Gastroesophageal sphincter (tissue), 4 donors: ENCODE data around the gene TRNP1. TPM values are rescaled to one million over a fixed set of nuclear protein-coding genes. Genes with fewer than 3 reads are reported as not detected.

Experiments
- ATAC-seq: fragments of 150-250 bp; one replicate; pipeline ENCODE4 v1.9.1; 2016; ENCODE audit warnings: mild to moderate bottlenecking, moderate library complexity
- H3K27ac ChIP-seq, 4 donors: fragments of 200-600 bp; sonication (generic) in 3 of 4; 1 replicate in 3 of 4; 2 replicates in 1 of 4; pipeline ENCODE4 v1.5.1; 2016 to 2019
- H3K27me3 ChIP-seq: fragments of 200-600 bp; sonication (generic); one replicate; pipeline ENCODE4 v1.5.1; 2019
- H3K36me3 ChIP-seq, 2 donors: fragments of 200-600 bp; sonication (generic); one replicate each; pipeline ENCODE4 v1.5.1; 2019; ENCODE audit warnings: control low read depth in 1 of 2
- H3K4me1 ChIP-seq, 3 donors: fragments of 200-600 bp; sonication (generic); 1 replicate in 2 of 3; 2 replicates in 1 of 3; pipeline ENCODE4 v1.5.1; 2016 to 2019; ENCODE audit warnings: control low read depth in 2 of 3
- H3K4me3 ChIP-seq, 2 donors: fragments of 200-600 bp; sonication (generic); one replicate each; pipeline ENCODE4 v1.5.1; 2019; ENCODE audit warnings: mild to moderate bottlenecking in 1 of 2, moderate library complexity in 1 of 2
- H3K9me3 ChIP-seq, 3 donors: fragments of 200-600 bp; sonication (generic); one replicate each; pipeline ENCODE4 v1.5.1; 2017 to 2019; ENCODE audit warnings: control low read depth in 2 of 3
- EP300 ChIP-seq: sonication (generic); formaldehyde crosslinking; IDR thresholded peaks from one replicate; pipeline ENCODE4 v1.6.1; 2017; ENCODE audit warnings: antibody characterized with exemption, mild to moderate bottlenecking
- POLR2A ChIP-seq, 2 donors: fragments of 450-650 bp; IDR thresholded peaks; one replicate each; pipeline ENCODE4 v1.6.1; 2017; ENCODE audit warnings: antibody characterized with exemption in 2 of 2, mild to moderate bottlenecking in 2 of 2, moderate library complexity in 1 of 2
- POLR2AphosphoS5 ChIP-seq: sonication (generic); formaldehyde crosslinking; IDR thresholded peaks from one replicate; pipeline ENCODE4 v1.6.1; 2017; ENCODE audit warnings: antibody characterized with exemption
- WGBS, 2 donors: methylation state at CpG; one replicate each; pipeline ENCODE4 v1.1.5; 2018; ENCODE audit warnings: low coverage in 1 of 2; 5-methylcytosine and 5-hydroxymethylcytosine counted together
- total RNA-seq, 4 donors: library from RNA; depleted of rRNA; stranded (reverse); fragments of >200 nt; gene quantifications; one replicate each; pipeline ENCODE4 v1.1.0, GENCODE V29; 2016
- TF ChIP-seq, protein P1 (sequence below), 4 experiments: fragments of 200-600 bp in 2 of 4; fragments of 450-650 bp in 2 of 4; sonication (generic) in 1 of 4; IDR thresholded peaks; one replicate each; pipeline ENCODE4 v1.5.1; 2017 to 2019; ENCODE audit warnings: antibody characterized with exemption in 4 of 4, mild to moderate bottlenecking in 2 of 4, moderate library complexity in 2 of 4

TRNP1 gene
- total RNA-seq, 4 donors from 2014 or later: 15.9 to 48.4 (median 38.8) TPM

DNA sequence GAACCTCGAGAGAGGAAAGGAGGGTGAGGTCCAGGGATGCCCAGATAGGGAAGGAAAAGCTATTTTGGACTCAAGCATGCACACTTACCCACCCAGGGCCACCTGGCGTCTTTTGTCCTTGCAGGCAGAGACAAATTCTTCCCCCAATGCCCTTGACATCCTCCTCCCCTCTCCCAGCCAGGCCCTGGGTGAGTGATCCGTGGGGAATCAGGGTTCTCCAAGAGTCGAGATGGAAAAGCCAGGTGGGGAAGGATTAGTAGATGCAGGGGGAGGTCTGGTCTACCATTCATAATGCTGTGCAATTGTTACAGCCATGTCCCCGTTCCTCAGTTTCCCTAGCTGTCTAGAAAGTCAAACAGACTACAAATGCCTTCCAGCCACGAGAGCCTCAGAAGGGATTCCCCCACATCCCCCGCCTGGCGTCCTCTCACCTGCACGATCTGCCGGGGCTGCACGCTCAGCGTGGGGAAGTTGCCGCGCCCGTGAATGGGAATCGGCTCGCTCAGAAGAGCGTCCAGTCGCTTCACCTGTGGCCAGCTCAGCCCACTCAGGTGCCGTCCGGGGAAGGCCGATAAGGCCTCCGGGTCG lies 18.6 kb downstream of the TRNP1 start:
- 16% methylated on average over 2 to 4 of the region's 24 CpGs for WGBS, 2 donors
- Histone ChIP-seq H3K27ac (peak overlapping the region; percentile 93 to 95 (median 94)), H3K4me1 (peaks cover 0 to 51% (median 6%) of the 10 kb centered on the region in 3 donors)

DNA sequence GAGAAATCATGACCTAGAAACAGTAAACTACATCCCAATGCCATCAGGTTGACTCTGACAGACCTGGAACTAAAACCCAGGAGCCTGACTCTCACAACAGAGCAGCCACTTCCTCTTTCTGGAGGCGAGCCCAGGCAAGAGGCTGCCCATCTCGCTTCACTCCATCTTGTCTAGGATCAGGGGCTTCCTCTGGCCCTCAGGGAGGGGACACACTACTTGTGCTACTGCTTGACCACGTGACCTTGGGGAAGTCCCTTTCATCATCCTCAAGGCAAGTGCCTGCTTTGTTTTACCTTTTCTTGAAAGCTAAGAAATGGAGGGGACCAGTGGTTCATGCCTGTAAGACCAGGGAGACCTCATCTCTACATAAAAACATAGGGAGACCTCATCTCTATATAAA lies 21.8 kb downstream of the TRNP1 start:
- Histone ChIP-seq H3K9me3 (no peaks in the 10 kb centered on the region), H3K36me3 (no peaks in the 10 kb centered on the region), H3K4me3 (no peak overlapping the region), H3K27me3 (no peaks in the 10 kb centered on the region), H3K27ac (no peak overlapping the region), H3K4me1 (peaks cover 0 to 19% (median 0%) of the 10 kb centered on the region in 3 donors)
- no peak for ATAC-seq
- WGBS, 2 donors: 91% methylated on average over 1 of the region's 3 CpGs; no CpG with 5 or more reads in 1 of the 2 donors
- TF ChIP-seq EP300: no peak
- TF ChIP-seq, protein P1, sequence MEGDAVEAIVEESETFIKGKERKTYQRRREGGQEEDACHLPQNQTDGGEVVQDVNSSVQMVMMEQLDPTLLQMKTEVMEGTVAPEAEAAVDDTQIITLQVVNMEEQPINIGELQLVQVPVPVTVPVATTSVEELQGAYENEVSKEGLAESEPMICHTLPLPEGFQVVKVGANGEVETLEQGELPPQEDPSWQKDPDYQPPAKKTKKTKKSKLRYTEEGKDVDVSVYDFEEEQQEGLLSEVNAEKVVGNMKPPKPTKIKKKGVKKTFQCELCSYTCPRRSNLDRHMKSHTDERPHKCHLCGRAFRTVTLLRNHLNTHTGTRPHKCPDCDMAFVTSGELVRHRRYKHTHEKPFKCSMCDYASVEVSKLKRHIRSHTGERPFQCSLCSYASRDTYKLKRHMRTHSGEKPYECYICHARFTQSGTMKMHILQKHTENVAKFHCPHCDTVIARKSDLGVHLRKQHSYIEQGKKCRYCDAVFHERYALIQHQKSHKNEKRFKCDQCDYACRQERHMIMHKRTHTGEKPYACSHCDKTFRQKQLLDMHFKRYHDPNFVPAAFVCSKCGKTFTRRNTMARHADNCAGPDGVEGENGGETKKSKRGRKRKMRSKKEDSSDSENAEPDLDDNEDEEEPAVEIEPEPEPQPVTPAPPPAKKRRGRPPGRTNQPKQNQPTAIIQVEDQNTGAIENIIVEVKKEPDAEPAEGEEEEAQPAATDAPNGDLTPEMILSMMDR (IDR thresholded peaks at IDR 0.05): no peak
- TF ChIP-seq POLR2A (IDR thresholded peaks at IDR 0.05): no peak
- no peak for TF ChIP-seq POLR2AphosphoS5

More for the DNA sequence above, 18.6 kb downstream of the TRNP1 start:
- H3K9me3 ChIP-seq: no peaks in the 10 kb centered on the region
- no peaks in the 10 kb centered on the region for H3K36me3 ChIP-seq
- no peaks in the 10 kb centered on the region for H3K27me3 ChIP-seq
- TF ChIP-seq POLR2A (IDR thresholded peaks at IDR 0.05) (no peak), POLR2AphosphoS5 (no peak), EP300 (no peak)
- TF ChIP-seq, protein P1 (IDR thresholded peaks at IDR 0.05): no peak
- peak overlapping the region; percentile 68 to 86 for H3K4me3 ChIP-seq
- no peak for ATAC-seq

DNA sequence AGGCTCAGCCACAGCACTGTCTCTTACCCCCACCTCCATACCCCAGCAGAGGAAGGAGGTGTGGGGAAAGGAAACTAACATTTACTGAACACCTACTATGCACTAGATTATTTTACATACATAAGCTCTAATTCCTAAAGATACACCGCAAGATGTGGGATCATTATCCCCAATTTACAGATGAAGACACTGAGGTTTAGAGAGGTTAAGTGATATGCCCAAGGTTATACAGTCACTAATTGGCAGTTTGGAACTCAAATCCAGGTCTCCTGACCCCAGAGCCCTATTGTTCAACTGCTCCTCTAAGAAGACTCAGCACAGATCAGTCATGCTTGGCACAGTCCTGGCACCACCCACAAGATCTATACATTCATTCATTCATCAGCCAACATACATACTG lies 22.9 kb downstream of the TRNP1 start:
- Histone ChIP-seq H3K36me3 (no peaks in the 10 kb centered on the region), H3K9me3 (no peaks in the 10 kb centered on the region), H3K4me1 (peaks cover 0 to 8% (median 0%) of the 10 kb centered on the region in 3 donors), H3K27ac (no peak overlapping the region), H3K4me3 (no peak overlapping the region), H3K27me3 (no peaks in the 10 kb centered on the region)
- WGBS, 2 donors: 100% methylated on average over 1 of the region's 1 CpG
- ATAC-seq: no peak
- TF ChIP-seq, protein P1 (IDR thresholded peaks at IDR 0.05): no peak
- no peak for TF ChIP-seq POLR2AphosphoS5
- TF ChIP-seq EP300: no peak
- TF ChIP-seq POLR2A (IDR thresholded peaks at IDR 0.05): no peak

DNA sequence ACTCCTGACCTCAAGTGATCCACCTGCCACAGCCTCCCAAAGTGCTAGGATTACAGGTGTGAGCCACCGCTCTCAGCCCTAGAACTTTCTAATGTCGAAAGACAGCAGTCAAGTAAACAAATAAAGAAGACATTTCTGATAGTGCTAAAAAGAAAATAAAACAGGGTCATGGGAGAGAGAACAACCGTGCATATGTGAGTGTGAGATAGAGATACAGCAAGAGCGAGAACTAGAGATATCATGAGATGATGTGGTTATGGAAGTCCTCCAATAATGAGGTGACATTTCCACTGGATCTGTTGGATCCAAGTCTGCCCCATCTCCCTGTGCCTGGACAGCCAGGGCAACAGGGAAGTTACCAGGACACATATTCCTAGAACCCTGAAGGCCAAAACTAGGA lies 23.7 kb downstream of the TRNP1 start:
- Histone ChIP-seq H3K9me3 (no peaks in the 10 kb centered on the region), H3K4me1 (peaks cover 0 to 6% (median 0%) of the 10 kb centered on the region in 3 donors), H3K36me3 (no peaks in the 10 kb centered on the region), H3K27me3 (no peaks in the 10 kb centered on the region), H3K4me3 (no peak overlapping the region), H3K27ac (no peak overlapping the region)
- TF ChIP-seq, protein P1 (IDR thresholded peaks at IDR 0.05): no peak
- TF ChIP-seq POLR2AphosphoS5: no peak
- no peak for TF ChIP-seq POLR2A (IDR thresholded peaks at IDR 0.05)
- no peak for TF ChIP-seq EP300
- ATAC-seq: no peak
- 88 to 90% methylated on average over 2 to 4 of the region's 4 CpGs for WGBS, 2 donors

DNA sequence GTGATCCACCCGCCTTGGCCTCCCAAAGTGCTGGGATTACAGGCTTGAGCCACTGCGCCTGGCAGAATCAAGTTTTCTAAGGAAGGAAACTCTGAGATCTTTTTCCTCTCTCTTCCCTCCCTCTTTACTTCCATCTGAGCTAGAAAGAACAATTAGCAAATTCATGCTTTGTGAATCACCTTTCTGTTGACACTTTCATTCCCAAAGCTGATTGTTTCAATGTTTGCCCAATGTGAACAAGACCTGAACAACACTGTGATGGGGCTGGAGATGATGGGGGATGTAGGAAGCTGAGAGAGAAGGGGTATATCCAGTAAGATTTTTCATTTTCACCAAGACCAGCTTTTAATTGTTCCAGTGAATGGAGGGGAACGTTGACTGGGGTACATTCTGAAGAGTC lies 24.8 kb downstream of the TRNP1 start:
- WGBS, 2 donors: 83 to 100% methylated on average over 1 to 3 of the region's 3 CpGs
- no peak for TF ChIP-seq POLR2A (IDR thresholded peaks at IDR 0.05)
- TF ChIP-seq, protein P1 (IDR thresholded peaks at IDR 0.05): no peak
- TF ChIP-seq EP300: no peak
- no peak for TF ChIP-seq POLR2AphosphoS5
- Histone ChIP-seq H3K4me3 (no peak overlapping the region), H3K27ac (no peak overlapping the region), H3K4me1 (peaks cover 0 to 2% (median 0%) of the 10 kb centered on the region in 3 donors), H3K27me3 (no peaks in the 10 kb centered on the region), H3K9me3 (no peaks in the 10 kb centered on the region), H3K36me3 (no peaks in the 10 kb centered on the region)
- no peak for ATAC-seq
